Erythroblast (primary cell): ENCODE results near the gene STKLD1.
"Not testable (repeated sequence)": the region's sequence is repeated elsewhere in the genome, so short reads cannot be mapped to it uniquely, and the experiment has no call there.

Experiments
- DNase-seq, 2 experiments: peaks; one replicate each; lab custom pipeline; 2025; lab: John Stamatoyannopoulos, UW
- GATA1 ChIP-seq: IDR thresholded peaks from 2 replicates; pipeline ENCODE4 v1.6.1; 2011; ENCODE audit warnings: low read depth, mild to moderate bottlenecking, control low read depth, low read length, moderate library complexity
- POLR2A ChIP-seq: IDR thresholded peaks from 2 replicates; pipeline ENCODE4 v1.6.1; 2011; ENCODE audit warnings: mild to moderate bottlenecking, low read length

Gene STKLD1

GRCh38 chr9:133377721-133378216 lies 1.6 kb downstream of the STKLD1 start:
- DNase-seq = peak in 1 of 2 experiments; percentile 22
- TF ChIP-seq GATA1 (no peak), POLR2A (no peak)

GRCh38 chr9:133378408-133378962 lies 2.3 kb downstream of the STKLD1 start:
- TF ChIP-seq POLR2A (no peak), GATA1 (no peak)
- DNase-seq = peak in 1 of 2 experiments; percentile 17

GRCh38 chr9:133379153-133380086 lies 3.3 kb downstream of the STKLD1 start:
- TF ChIP-seq POLR2A = no peak
- no peak for TF ChIP-seq GATA1
- no peak for DNase-seq

- no peak for DNase-seq
- TF ChIP-seq GATA1 (no peak), POLR2A (no peak)
Observed at GRCh38 chr9:133380734-133381133, 4.6 kb downstream of the STKLD1 start.

- TF ChIP-seq POLR2A (no peak), GATA1 (no peak)
Observed at GRCh38 chr9:133382507-133383141, 6.5 kb downstream of the STKLD1 start.

GRCh38 chr9:133383438-133383837 lies 7.3 kb downstream of the STKLD1 start:
- TF ChIP-seq GATA1 (no peak), POLR2A (no peak)
- DNase-seq = no peak

More at GRCh38 chr9:133382507-133383141, 6.5 kb downstream of the STKLD1 start:
- DNase-seq = no peak

GRCh38 chr9:133384736-133385321 lies 8.7 kb downstream of the STKLD1 start:
- TF ChIP-seq GATA1 = no peak
- no peak for TF ChIP-seq POLR2A
- no peak for DNase-seq

GRCh38 chr9:133385452-133385851 lies 9.3 kb downstream of the STKLD1 start:
- DNase-seq = no peak
- TF ChIP-seq GATA1 (no peak), POLR2A (no peak)

GRCh38 chr9:133386338-133386737 lies 10.2 kb downstream of the STKLD1 start:
- TF ChIP-seq GATA1 = no peak
- no peak for TF ChIP-seq POLR2A
- no peak for DNase-seq

GRCh38 chr9:133387680-133388079 lies 11.5 kb downstream of the STKLD1 start:
- TF ChIP-seq POLR2A (no peak), GATA1 (no peak)
- DNase-seq = no peak

- no peak for DNase-seq
- TF ChIP-seq POLR2A = no peak
- no peak for TF ChIP-seq GATA1
Observed at GRCh38 chr9:133389025-133389557, 12.9 kb downstream of the STKLD1 start.

- TF ChIP-seq POLR2A = no peak
- DNase-seq = no peak
Observed at GRCh38 chr9:133389562-133389961, 13.4 kb downstream of the STKLD1 start.

GRCh38 chr9:133390713-133391112 lies 14.5 kb downstream of the STKLD1 start:
- TF ChIP-seq POLR2A (no peak), GATA1 (no peak)
- DNase-seq = no peak

GRCh38 chr9:133391449-133391848 lies 15.3 kb downstream of the STKLD1 start:
- not testable (repeated sequence) for DNase-seq

GRCh38 chr9:133392308-133392707 lies 16.1 kb downstream of the STKLD1 start:
- not testable (repeated sequence) for DNase-seq
